Fibroblast of pulmonary artery (primary cell): ENCODE results near the gene FRMD6.

Experiments
- DNase-seq: peaks from one replicate; pipeline ENCODE4 v3.0.0-alpha.2; 2010; ENCODE audit warnings: low read depth
- H3K4me3 ChIP-seq: replicated peaks from 2 replicates; pipeline ENCODE4 v1.5.1; 2011; ENCODE audit warnings: low read depth, mild to moderate bottlenecking, control low read depth, low read length, moderate library complexity
- TF ChIP-seq, protein P1 (sequence below): IDR thresholded peaks from 2 replicates; pipeline ENCODE4 v1.5.1; 2011; ENCODE audit warnings: mild to moderate bottlenecking, control low read depth, low read length, inconsistent platforms; ENCODE audit errors: missing control alignments

Gene FRMD6

GRCh38 chr14:51780006-51780692 is 128.4 kb downstream of the FRMD6 start:
- no peak overlapping the region for H3K4me3 ChIP-seq
- TF ChIP-seq, protein P1, sequence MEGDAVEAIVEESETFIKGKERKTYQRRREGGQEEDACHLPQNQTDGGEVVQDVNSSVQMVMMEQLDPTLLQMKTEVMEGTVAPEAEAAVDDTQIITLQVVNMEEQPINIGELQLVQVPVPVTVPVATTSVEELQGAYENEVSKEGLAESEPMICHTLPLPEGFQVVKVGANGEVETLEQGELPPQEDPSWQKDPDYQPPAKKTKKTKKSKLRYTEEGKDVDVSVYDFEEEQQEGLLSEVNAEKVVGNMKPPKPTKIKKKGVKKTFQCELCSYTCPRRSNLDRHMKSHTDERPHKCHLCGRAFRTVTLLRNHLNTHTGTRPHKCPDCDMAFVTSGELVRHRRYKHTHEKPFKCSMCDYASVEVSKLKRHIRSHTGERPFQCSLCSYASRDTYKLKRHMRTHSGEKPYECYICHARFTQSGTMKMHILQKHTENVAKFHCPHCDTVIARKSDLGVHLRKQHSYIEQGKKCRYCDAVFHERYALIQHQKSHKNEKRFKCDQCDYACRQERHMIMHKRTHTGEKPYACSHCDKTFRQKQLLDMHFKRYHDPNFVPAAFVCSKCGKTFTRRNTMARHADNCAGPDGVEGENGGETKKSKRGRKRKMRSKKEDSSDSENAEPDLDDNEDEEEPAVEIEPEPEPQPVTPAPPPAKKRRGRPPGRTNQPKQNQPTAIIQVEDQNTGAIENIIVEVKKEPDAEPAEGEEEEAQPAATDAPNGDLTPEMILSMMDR, result peak; percentile 63
- peak; percentile 72 for DNase-seq
